OCI-LY1 (cell line): Measurements from ENCODE around the gene PEAR1.

Experiments
- H2AFZ ChIP-seq: fragments of 200-600 bp; sonication (generic), shearing (Covaris generic); 2 replicates; pipeline ENCODE4 v1.6.0; 2014; ENCODE audit warnings: antibody characterized with exemption, mild to moderate bottlenecking, low read length
- H3F3A ChIP-seq: fragments of 200-600 bp; sonication (generic), shearing (Covaris generic); 2 replicates; pipeline ENCODE4 v1.6.0; 2014; ENCODE audit warnings: mild to moderate bottlenecking, antibody characterized with exemption, low read length, moderate library complexity; ENCODE audit not compliant: insufficient read depth
- H3K27ac ChIP-seq: fragments of 200-600 bp; sonication (generic); 2 replicates; pipeline ENCODE4 v1.5.1; 2014; ENCODE audit warnings: low read length, mixed run types, mild to moderate bottlenecking, low read depth; ENCODE audit not compliant: poor library complexity, severe bottlenecking
- H3K27me3 ChIP-seq: fragments of 200-600 bp; sonication (generic); 2 replicates; pipeline ENCODE4 v1.6.0; 2014; ENCODE audit warnings: antibody characterized with exemption, mild to moderate bottlenecking, low read length, moderate library complexity; ENCODE audit not compliant: insufficient read depth
- H3K36me3 ChIP-seq: fragments of 200-600 bp; sonication (generic); 2 replicates; pipeline ENCODE4 v1.6.1; 2014; ENCODE audit warnings: mild to moderate bottlenecking, antibody characterized with exemption, low read length, moderate library complexity, mixed read lengths; ENCODE audit not compliant: insufficient read depth
- H3K4me1 ChIP-seq: fragments of 200-600 bp; sonication (generic); 2 replicates; pipeline ENCODE4 v1.5.1; 2014; ENCODE audit warnings: mild to moderate bottlenecking, low read length, moderate library complexity; ENCODE audit not compliant: insufficient read depth, severe bottlenecking
- H3K4me2 ChIP-seq: fragments of 200-600 bp; sonication (generic), shearing (Covaris generic); 2 replicates; pipeline ENCODE4 v1.6.1; 2014; ENCODE audit warnings: low read length
- H3K4me3 ChIP-seq: fragments of 200-600 bp; sonication (generic); 2 replicates; pipeline ENCODE4 v1.5.1; 2014; ENCODE audit warnings: low read length, low read depth, mild to moderate bottlenecking, mixed read lengths; ENCODE audit not compliant: poor library complexity, severe bottlenecking
- H3K79me2 ChIP-seq: fragments of 200-600 bp; shearing (Covaris generic); 2 replicates; pipeline ENCODE4 v1.6.1; 2016; ENCODE audit warnings: mixed run types, low read length, mixed read lengths; ENCODE audit not compliant: insufficient read depth
- H3K9ac ChIP-seq: fragments of 200-600 bp; sonication (generic), shearing (Covaris generic); 2 replicates; pipeline ENCODE4 v1.6.1; 2014; ENCODE audit warnings: mild to moderate bottlenecking, low read length, mixed read lengths
- H3K9me2 ChIP-seq: fragments of 200-600 bp; sonication (generic), shearing (Covaris generic); 2 replicates; pipeline ENCODE4 v1.6.1; 2014; ENCODE audit warnings: low read depth, mild to moderate bottlenecking, low read length, mixed read lengths
- H3K9me3 ChIP-seq: fragments of 200-600 bp; shearing (Covaris generic); 2 replicates; pipeline ENCODE4 v1.6.1; 2014; ENCODE audit warnings: low read length, mixed read lengths
- H4K20me1 ChIP-seq: fragments of 200-600 bp; sonication (generic), shearing (Covaris generic); 2 replicates; pipeline ENCODE4 v1.6.0; 2016; ENCODE audit warnings: mild to moderate bottlenecking, low read length; ENCODE audit not compliant: insufficient read depth
- CTCF ChIP-seq: fragments of 200-600 bp; sonication (generic), shearing (Covaris generic); IDR thresholded peaks from 2 replicates; pipeline ENCODE4 v1.5.1; 2017; ENCODE audit warnings: mild to moderate bottlenecking, antibody characterized with exemption, low read length, moderate library complexity, mixed read lengths
- EZH2 ChIP-seq: fragments of 200-600 bp; sonication (generic), shearing (Covaris generic); IDR thresholded peaks from 2 replicates; pipeline ENCODE4 v1.8.0; 2017; ENCODE audit warnings: borderline replicate concordance, mixed run types, mild to moderate bottlenecking, antibody characterized with exemption, low read length, moderate library complexity, mixed read lengths

PEAR1 gene

DNA sequence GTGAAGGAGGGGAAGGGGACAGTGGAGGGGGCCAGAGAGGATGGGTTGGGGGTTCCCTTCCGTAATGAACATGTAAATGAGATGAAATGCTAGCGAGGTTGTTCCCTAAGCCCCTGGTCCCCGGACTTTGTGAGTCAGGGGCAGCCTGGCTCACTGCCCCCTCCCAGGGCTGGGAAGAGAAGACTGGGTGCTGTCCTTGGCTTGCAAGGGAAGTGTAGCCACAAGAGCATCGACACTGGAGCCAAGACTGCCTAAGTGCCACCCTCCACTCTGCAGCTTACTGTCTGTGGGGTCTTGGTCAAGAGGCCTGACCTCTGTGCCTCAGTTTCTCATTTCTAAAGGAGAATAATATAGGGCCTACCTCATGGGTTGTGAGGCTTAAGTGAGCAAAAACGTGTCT, 483 bp downstream of the PEAR1 start:
- H3K4me2 ChIP-seq, result no peak overlapping the region
- H2AFZ ChIP-seq, result no peak overlapping the region
- H3K9me2 ChIP-seq, result no peaks in the 10 kb centered on the region
- no peaks in the 10 kb centered on the region for H4K20me1 ChIP-seq
- H3K79me2 ChIP-seq, result no peaks in the 10 kb centered on the region
- H3K27ac ChIP-seq, result no peak overlapping the region
- no peaks in the 10 kb centered on the region for H3K4me1 ChIP-seq
- no peaks in the 10 kb centered on the region for H3K36me3 ChIP-seq
- no peaks in the 10 kb centered on the region for H3K9me3 ChIP-seq
- H3K4me3 ChIP-seq, result no peak overlapping the region
- no peaks in the 10 kb centered on the region for H3F3A ChIP-seq
- TF ChIP-seq CTCF (no peak), EZH2 (no peak)
- H3K9ac ChIP-seq, result no peak overlapping the region
- no peaks in the 10 kb centered on the region; the same call in 1 of the 2 replicates for H3K27me3 ChIP-seq

GRCh38 chr1:156894711-156895454, 1.4 kb downstream of the PEAR1 start:
- Histone ChIP-seq H3K4me3 (no peak overlapping the region), H4K20me1 (no peaks in the 10 kb centered on the region), H3K4me1 (no peaks in the 10 kb centered on the region), H3K9me2 (no peaks in the 10 kb centered on the region), H3K27me3 (no peaks in the 10 kb centered on the region; the same call in 1 of the 2 replicates), H3K27ac (no peak overlapping the region), H3F3A (no peaks in the 10 kb centered on the region), H3K4me2 (no peak overlapping the region), H3K9me3 (no peaks in the 10 kb centered on the region), H2AFZ (no peak overlapping the region), H3K9ac (no peak overlapping the region), H3K36me3 (no peaks in the 10 kb centered on the region), H3K79me2 (no peaks in the 10 kb centered on the region)
- no peak for TF ChIP-seq EZH2
- TF ChIP-seq CTCF, result no peak

DNA sequence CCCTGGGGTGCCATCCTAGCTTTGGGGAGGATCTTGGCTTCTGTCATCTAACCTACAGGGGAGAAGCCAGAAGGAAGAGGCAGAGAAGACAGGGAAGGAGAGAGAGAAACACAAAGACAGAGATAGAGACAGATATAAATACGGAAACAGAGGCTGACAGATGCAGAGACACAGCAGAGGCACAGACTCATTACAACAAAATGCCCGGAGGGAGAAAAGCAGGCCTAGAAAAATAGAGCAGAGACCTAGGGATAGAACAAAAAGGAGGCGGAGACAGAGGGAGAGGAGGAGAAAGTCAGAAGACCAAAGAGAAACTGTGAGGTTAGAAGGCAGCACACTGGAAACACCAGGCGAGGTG, 1.9 kb downstream of the PEAR1 start:
- Histone ChIP-seq H3K36me3 (no peaks in the 10 kb centered on the region), H3K9ac (no peak overlapping the region), H3K9me3 (no peaks in the 10 kb centered on the region), H2AFZ (no peak overlapping the region), H3K79me2 (no peaks in the 10 kb centered on the region), H3K27me3 (no peaks in the 10 kb centered on the region; the same call in 1 of the 2 replicates), H3K4me2 (no peak overlapping the region), H3K9me2 (no peaks in the 10 kb centered on the region), H3K4me3 (no peak overlapping the region), H3K27ac (no peak overlapping the region), H4K20me1 (no peaks in the 10 kb centered on the region), H3K4me1 (no peaks in the 10 kb centered on the region), H3F3A (no peaks in the 10 kb centered on the region)
- no peak for TF ChIP-seq CTCF
